Measurements from ENCODE around the gene PIPOX. TPM values are rescaled to one million over a fixed set of nuclear protein-coding genes. Genes with fewer than 3 reads are reported as not detected.

The PIPOX gene
- total and polyA plus RNA-seq, 2 of the 8 experiments (the other 6 are each of a cell fraction or from before 2014, with no cell fraction given): 57.2 to 99.6 TPM

DNA sequence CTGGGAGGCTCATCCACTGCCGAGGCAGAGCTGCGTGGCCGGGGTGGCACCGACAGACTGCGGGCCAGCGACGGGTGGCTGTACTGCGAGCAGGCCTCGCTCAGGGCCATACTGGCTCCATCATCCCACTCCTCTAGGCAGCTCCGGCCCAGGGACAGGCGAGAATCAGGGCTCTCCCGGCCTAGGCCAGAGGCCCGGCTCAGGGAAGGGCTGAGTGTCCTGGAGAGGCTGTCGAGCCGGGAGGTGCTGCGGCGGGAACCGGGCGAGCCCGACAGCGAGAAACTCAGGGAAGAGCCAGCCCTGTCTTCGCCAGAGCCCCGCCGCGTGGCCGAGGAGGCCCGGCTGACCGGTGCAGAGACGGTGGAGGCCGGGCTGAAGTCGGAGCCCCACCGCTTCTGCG lies 37.4 kb downstream of the PIPOX start (continued):
- no peak for TF ChIP-seq HDAC6 (IDR thresholded peaks at IDR 0.05; ENCODE audit: low read depth, low read length)
- TF ChIP-seq CREB1 (IDR thresholded peaks at IDR 0.05): no peak
- no peak for TF ChIP-seq JUN (IDR thresholded peaks at IDR 0.05; ENCODE audit: low read depth, low read length)
- TF ChIP-seq SP4 (IDR thresholded peaks at IDR 0.05; ENCODE audit: low read length): no peak
- no peak for TF ChIP-seq NANOG (IDR thresholded peaks at IDR 0.05; ENCODE audit: insufficient read depth, low read depth, low read length, poor library complexity, severe bottlenecking)
